GM18868 (cell line): ENCODE measurements around the gene LPP.

ENCODE experiments used
- ATAC-seq: cut with Tn5 transposase; IDR thresholded peaks from one replicate; pipeline ENCODE4 v1.9.1; 2021; ENCODE audit warnings: mild to moderate bottlenecking, moderate library complexity; ENCODE audit not compliant: unreplicated experiment

The LPP gene

GRCh38 chr3:188574885-188575284, 420.9 kb downstream of the LPP start:
- ATAC-seq: no peak

- ATAC-seq: no peak
Observed at GRCh38 chr3:188575501-188575900, 421.5 kb downstream of the LPP start.

GRCh38 chr3:188577539-188577938, 423.6 kb downstream of the LPP start:
- ATAC-seq: no peak

GRCh38 chr3:188578576-188579363, 424.8 kb downstream of the LPP start:
- no peak for ATAC-seq

- ATAC-seq: no peak
Observed at GRCh38 chr3:188580223-188580622, 426.3 kb downstream of the LPP start.

GRCh38 chr3:188580659-188581058, 426.7 kb downstream of the LPP start:
- no peak for ATAC-seq

GRCh38 chr3:188581365-188581764, 427.4 kb downstream of the LPP start:
- ATAC-seq: no peak

- no peak for ATAC-seq
Observed at GRCh38 chr3:188581792-188582191, 427.8 kb downstream of the LPP start.

- no peak for ATAC-seq
Observed at GRCh38 chr3:188583341-188584161, 429.6 kb downstream of the LPP start.

- no peak for ATAC-seq
Observed at GRCh38 chr3:188584162-188584529, 430.2 kb downstream of the LPP start.

- no peak for ATAC-seq
Observed at GRCh38 chr3:188584958-188585689, 431.2 kb downstream of the LPP start.

- ATAC-seq: no peak
Observed at GRCh38 chr3:188589071-188589470, 435.1 kb downstream of the LPP start.

GRCh38 chr3:188589771-188590170, 435.8 kb downstream of the LPP start:
- ATAC-seq: no peak

- no peak for ATAC-seq
Observed at GRCh38 chr3:188590557-188590956, 436.6 kb downstream of the LPP start.

- no peak for ATAC-seq
Observed at GRCh38 chr3:188594139-188594538, 440.2 kb downstream of the LPP start.

- no peak for ATAC-seq
Observed at GRCh38 chr3:188595890-188596376, 442.0 kb downstream of the LPP start.

GRCh38 chr3:188598894-188599293, 444.9 kb downstream of the LPP start:
- no peak for ATAC-seq

- no peak for ATAC-seq
Observed at GRCh38 chr3:188602111-188602510, 448.2 kb downstream of the LPP start.

GRCh38 chr3:188602620-188603019, 448.7 kb downstream of the LPP start:
- no peak for ATAC-seq

GRCh38 chr3:188604651-188605050, 450.7 kb downstream of the LPP start:
- no peak for ATAC-seq

- ATAC-seq: no peak
Observed at GRCh38 chr3:188605231-188605630, 451.3 kb downstream of the LPP start.
